ENCODE results near the gene ACTL6B.
"Not testable (repeated sequence)": the region's sequence is repeated elsewhere in the genome, so short reads cannot be mapped to it uniquely, and the experiment has no call there.

ACTL6B gene

DNA sequence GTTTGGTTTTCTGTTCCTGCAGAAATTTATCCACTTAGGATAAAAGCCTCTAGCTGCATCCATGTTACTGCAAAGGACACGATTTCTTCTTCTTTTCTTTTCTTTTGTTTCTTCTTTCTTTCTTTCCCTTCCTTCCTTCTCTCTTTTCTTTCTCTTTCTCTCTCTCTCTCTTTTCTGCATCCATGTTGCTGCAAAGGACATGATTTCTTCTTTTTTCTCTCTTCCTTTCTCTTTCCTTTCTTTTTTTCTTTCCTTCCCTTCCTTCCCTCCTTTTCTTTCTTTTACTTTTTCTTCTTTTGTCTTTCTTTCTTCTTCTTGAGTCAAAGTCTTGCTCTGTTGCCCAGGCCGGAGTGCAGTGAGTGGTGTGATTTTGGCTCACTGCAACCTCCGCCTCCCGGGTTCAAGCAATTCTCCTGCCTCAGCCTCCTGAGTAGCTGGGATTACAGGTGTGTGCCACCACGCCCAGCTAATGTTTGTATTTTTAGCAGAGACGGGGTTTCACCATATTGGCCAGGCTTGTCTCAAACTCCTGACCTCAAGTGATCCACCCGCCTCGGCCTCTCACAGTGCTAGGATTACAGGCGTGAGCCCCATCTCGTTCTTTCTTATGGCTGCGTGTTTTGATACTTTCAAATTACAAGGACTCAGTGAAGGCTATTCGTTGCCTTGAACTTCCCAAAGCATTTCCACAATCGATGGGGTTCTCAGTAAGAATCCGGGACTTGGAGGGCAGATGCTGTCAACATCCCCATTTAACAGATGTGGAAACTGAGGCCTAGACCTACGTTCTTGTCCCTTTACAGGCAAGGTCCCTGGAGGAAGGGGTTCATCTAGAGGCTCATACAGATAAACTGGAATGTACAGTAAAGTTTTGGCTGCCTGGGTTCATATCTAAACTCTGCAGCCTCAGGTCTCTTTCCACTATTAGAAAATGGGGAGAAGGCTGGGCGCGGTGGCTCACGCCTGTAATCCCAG lies 15.4 kb upstream of the ACTL6B start:
- DNase-seq, result no peak

- DNase-seq, result no peak
These were observed 13.8 kb upstream of the ACTL6B start for GRCh38 chr7:100670074-100670473.

DNA sequence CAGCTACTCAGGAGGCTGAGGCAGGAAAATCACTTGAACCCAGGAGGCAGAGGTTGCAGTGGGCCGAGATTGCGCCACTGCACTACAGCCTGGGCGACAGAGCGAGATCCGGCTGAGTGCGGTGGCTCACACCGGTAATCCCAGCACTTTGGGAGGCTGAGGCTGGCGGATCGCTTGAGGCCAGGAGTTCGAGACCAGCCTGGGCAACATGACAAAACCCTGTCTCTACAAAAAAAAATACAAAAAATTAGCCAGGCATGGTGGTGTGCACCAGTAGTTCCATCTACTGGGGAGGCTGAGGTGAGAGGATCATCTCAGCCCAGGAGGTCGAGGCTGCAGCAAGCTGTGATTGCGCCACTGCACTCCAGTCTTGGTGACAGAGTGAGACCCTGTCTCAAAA lies 12.9 kb upstream of the ACTL6B start:
- not testable (repeated sequence) for DNase-seq

GRCh38 chr7:100668069-100668449 lies 11.8 kb upstream of the ACTL6B start:
- no peak for DNase-seq

DNA sequence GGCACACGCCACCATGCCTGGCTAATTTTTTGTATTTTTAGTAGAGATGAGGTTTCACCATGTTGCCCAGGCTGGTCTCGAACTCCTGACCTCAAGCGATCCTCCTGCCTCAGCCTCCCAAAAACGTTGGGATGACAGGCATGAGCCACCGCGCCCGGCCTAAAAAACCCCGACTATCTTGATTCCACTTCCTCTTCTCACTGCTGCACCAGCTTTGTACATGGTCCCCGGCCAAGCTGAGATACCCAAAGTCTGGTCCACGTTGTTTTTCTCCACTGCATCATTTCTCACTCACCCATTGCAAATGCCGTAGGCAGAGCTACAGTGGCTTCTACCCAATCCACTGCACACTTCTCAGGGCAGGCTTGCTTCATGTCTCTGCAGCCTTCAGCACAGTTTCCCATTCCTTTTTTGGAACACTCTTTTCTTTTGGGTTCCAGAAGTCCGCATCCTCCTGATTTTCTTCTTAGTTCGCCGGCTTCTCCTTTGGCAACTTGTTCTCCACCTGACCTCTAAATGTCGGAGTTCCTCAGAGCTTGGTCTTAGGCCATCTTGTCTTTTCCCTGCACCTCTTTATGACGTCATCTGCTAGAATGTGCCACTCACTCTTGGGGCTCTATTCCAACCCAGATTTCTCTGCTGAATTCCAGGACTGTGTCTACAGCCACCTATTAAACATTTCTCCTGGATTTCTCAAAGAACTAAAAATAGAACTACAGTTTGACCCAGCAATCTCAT lies 11.3 kb upstream of the ACTL6B start:
- DNase-seq, result no peak

DNA sequence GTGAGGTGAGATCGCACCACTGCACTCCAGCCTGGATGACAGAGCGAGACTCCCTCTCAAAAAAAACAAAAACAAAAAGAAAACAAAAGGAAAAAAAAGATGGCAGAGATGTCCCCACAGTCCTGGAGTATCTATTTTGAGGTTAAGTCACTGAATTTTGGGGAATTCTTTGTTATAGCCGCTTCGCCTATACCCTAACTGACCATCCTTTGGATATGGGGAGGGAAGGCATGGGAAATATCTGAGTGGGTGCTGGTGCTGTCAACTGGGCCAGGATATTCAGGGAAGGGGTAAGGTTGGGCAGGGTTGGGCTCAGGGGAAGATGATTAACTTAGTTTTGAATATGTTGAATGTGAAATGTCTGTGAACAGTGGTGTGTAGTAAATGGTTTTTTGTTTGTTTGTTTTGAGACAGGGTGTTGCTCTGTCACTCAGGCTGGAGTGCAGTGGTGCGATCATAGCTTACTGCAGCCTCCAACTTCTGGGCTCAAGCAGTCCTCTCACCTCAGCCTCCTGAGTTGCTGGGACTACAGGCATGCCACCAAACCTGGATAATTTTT lies 9.0 kb upstream of the ACTL6B start:
- DNase-seq, result no peak

- DNase-seq, result not testable (repeated sequence)
These were observed 6.0 kb upstream of the ACTL6B start for GRCh38 chr7:100662194-100662776.

DNA sequence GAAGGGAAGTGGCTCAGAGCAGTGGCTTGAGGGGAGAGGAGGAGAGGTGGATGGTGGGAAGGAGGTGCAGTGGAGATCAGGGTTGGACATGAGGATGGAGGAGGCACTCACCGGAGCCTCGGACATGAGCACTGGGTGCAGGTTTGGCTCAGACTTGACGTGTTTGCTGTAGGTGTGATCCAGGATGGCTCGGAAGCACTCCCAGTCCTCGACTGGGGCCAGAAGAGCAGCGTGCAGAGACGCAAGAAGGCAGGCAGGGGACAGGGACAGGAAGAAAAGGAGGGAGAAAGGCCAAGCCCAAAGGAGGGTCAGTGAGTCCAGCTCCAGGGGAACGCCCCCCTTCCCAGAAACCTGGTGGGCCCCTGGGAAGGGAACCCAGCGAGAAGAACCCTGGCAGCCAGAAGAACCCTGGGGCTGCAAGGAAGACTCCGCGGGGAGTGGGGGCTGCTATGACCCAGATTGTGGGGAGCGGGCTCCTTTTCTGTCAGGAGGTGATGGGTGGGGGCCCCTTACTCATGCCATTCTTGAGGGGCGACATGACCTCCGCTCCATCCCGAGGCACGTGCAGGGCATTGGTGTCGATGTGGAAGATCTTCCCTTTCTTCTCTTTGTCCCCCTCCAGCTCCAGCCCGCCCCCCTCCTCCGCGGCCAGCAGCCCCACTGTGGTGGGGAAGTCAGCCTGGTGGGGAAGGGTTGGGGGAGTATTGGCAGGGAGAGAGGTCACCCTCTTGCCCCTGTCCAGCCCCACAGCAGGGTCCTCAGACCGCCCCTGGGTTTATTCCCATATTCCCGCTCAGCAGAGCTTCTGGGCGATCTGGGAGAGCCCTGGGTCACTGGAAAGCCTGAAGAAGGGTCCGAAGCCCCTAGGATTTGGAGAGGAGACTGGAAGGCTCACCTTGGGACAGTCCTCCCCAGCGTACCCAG lies 1.1 kb downstream of the ACTL6B start:
- DNase-seq, result no peak

DNA sequence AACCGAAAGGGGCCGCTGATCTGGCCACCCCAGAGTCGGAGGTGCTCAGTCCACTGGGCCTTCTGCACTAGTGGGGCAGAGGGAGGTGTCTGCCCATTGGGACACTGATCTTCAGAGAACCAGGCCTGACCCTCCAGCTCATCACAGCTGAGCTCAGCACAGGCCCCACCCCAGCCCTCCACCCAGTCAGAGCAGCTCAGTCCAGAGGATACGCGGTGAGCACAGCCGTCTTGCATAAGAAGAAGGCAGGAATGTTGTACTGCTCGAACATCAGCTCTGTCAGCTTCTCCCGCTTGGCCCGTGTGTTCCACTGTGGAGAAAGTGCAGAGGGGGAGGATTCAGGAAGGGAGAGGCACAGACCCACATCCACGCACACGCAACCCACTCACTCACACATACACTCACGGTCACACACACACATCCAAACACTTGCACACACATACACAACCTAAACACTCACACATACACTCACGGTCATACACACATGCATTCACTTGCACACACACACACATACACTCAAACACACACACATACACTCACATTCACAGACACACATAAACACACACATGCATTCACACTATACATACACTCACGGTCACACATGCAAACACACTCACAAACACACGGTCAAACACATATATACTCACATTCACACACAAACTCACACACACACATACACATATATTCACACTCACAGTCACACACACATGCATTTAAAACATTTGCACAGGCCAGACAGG lies 6.3 kb downstream of the ACTL6B start:
- DNase-seq, result no peak

GRCh38 chr7:100642534-100642907 lies 13.7 kb downstream of the ACTL6B start:
- DNase-seq, result no peak

DNA sequence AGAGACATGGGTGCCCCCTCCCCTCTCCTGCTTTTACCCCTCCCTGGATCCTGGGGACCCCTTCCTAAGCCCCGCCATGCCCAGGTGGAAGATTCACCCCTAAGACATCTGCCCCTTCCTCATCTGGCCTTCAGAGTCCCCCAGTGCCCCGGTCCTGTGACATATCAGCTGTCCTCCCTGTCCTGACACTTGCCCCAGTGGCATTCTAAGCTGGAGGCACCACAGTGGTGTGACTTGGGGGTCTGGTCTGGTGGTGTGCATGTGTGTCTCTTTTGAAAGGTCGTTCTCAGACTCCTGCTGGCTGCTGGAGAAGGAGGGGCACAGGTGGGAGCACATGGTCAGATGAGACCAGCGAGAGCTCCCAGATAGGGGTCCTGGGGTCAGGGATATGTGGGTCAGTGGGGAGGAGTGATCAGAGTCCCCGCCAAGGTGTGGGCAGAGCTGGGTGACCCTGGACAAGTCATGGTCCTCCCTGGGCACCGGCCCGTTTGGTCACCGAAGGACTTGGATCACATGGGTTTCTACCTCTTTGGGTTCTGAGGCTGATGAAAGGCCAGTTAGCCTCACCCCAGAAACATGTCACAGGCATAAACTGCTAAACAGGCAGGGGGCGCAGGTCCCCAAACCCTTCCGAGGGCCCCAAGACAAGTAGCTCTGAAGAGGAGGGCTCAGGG lies 14.3 kb downstream of the ACTL6B start:
- no peak for DNase-seq

GRCh38 chr7:100641463-100641859 lies 14.8 kb downstream of the ACTL6B start, which contains the start of gene TFR2:
TFR2 (minus strand) TSS chr7:100641552; CDS start chr7:100641509, 43 bp downstream.
- DNase-seq, result no peak

GRCh38 chr7:100640517-100641440 lies 15.5 kb downstream of the ACTL6B start:
- DNase-seq, result no peak

GRCh38 chr7:100639995-100640516 lies 16.2 kb downstream of the ACTL6B start:
- DNase-seq, result no peak

GRCh38 chr7:100632951-100633717 lies 23.1 kb downstream of the ACTL6B start:
- peak; percentile 74 for DNase-seq

GRCh38 chr7:100630066-100630465 lies 26.2 kb downstream of the ACTL6B start:
- DNase-seq, result no peak

GRCh38 chr7:100629117-100629716 lies 27.0 kb downstream of the ACTL6B start:
- no peak for DNase-seq

DNA sequence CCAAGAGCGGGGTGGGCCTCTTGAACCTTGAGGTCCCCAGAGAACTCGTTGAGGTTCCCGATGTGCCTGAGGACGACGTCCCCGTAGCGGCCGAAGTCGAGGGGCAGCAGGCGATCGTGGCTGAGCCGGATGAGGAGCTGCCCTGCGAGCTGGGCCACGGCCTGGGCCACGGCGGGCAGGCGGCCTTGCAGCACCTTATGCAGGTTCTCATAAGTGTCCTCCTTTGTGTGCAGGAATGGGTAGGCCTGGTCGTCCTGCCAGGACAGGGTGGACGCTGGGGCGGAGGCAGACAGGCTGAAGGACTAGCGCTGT lies 29.1 kb downstream of the ACTL6B start:
- DNase-seq, result no peak
